Stimulated activated CD4-positive, alpha-beta T cell treated with anti-CD3 and anti-CD28 coated beads, Interleukin-1b, Interleukin-23, amount 100 ng/mL, for 4 hours (primary cell): ENCODE data around the gene LRRC51.
"Not testable (repeated sequence)": the region's sequence is repeated elsewhere in the genome, so short reads cannot be mapped to it uniquely, and the experiment has no call there.

Experiments used
- DNase-seq, 2 donors: peaks; one replicate each; pipeline ENCODE4 v3.0.0-alpha.2; 2020; ENCODE audit warnings: low read depth in 2 of 2

Gene LRRC51

GRCh38 chr11:72140661-72141060 is 60.0 kb downstream of the LRRC51 start:
- DNase-seq = no peak

DNA sequence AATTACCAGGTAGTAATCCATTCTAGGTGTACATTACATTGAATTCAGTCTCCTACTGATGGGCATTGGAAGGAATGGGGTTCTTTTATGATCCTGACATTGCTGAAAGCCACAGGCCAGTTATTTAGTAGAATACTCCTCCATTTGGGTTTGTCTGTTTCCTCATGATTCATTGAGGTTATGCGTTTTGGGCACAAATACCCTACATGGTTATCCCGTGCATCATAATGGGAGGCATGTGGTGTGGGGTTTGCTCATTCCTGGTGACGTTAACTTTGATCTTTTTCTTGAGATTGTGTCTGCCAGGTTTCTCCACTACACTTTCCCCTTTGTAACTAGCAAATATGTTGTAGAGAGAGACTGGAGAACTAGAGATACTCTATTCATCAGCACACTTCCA is 60.4 kb downstream of the LRRC51 start:
- DNase-seq = no peak

GRCh38 chr11:72142086-72142485 is 61.4 kb downstream of the LRRC51 start:
- DNase-seq = not testable (repeated sequence)

DNA sequence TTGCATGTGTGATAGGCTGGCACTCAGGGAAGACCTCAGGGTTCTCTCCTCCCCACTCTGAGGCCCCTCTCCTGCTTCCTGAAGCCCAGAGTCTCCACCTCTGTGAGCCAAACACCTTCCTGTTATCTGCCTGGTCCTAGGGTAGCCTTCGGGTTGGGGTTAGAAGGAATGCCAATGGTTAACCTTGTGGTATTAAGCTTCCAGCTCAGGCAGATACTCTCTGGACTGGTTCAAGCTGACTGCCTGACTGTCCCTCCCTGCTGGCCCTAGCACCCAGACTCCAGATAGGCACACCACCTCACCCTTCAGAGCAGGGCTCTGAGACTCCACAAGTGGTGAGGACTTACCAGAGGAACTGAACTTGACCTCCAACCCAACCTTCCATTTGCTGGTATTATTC is 61.9 kb downstream of the LRRC51 start:
- DNase-seq = not testable (repeated sequence)

DNA sequence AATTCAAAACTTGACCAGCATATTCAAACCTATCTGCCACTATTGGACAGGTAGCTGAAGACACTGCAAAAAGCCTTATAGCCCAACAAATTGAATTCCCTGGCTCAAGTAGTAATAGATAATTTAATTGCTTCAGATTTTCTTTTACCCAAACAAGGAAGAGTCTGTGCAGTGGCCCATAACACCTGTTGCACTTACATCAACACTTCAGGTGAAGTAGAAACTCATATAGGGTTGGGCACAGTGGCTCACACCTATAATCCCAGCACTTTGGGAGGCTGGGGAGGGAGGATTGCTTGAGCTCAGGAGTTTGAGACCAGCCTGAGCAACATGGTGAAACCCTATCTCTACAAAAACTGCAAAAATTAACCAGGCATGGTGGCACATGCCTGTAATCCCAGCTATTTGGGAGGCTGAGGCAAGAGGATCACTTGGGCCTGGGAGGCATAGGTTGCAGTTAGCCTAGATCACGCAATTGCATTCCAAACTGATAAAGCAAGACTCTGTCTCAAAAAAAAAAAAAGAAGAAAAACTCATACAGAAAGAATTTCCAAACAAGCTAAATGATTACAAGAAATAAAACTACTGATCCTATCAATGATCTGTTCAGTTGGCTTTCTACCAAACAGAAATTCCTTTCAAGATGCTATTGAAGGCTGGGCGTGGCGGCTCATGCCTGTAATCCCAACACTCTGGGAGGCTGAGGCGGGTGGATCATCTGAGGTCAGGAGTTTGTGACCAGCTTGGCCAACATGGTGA is 64.3 kb downstream of the LRRC51 start:
- DNase-seq = no peak
